Brain microvascular endothelial cell (primary cell): Measurements from ENCODE around the gene C20orf141.
"Not testable (repeated sequence)": the region's sequence is repeated elsewhere in the genome, so short reads cannot be mapped to it uniquely, and the experiment has no call there.

Source experiments
- DNase-seq: peaks from one replicate; pipeline ENCODE4 v3.0.0-alpha.2; 2020
- H3K27ac ChIP-seq: fragments of 250-450 bp; sonication (Bioruptor Pico); 2 replicates; pipeline ENCODE4 v1.5.1; 2020; ENCODE audit warnings: mild to moderate bottlenecking, moderate library complexity
- H3K27me3 ChIP-seq: fragments of 250-450 bp; sonication (Bioruptor Pico); replicated peaks from 2 replicates; pipeline ENCODE4 v1.5.1; 2020; ENCODE audit warnings: mild to moderate bottlenecking
- H3K36me3 ChIP-seq: fragments of 250-450 bp; sonication (Bioruptor Pico); replicated peaks from 2 replicates; pipeline ENCODE4 v1.5.1; 2020; ENCODE audit warnings: mild to moderate bottlenecking
- H3K4me3 ChIP-seq: 2 replicates; pipeline ENCODE4 v1.5.1; 2011; ENCODE audit warnings: low read depth, mild to moderate bottlenecking, control low read depth, low read length, moderate library complexity
- CTCF ChIP-seq: IDR thresholded peaks from 2 replicates; pipeline ENCODE4 v1.5.1; 2011; ENCODE audit warnings: low read depth, mild to moderate bottlenecking, moderate library complexity, low read length, control low read depth, inconsistent platforms; ENCODE audit errors: missing control alignments
- in situ Hi-C: cut with HindIII; loops from 2 replicates; pipeline ENCODE4 v1.10.0; 2017; ENCODE audit warnings: low sequenced_read_pairs, low pct_ligation_motif_present

The C20orf141 gene

GRCh38 chr20:2807019-2807418, 7.8 kb upstream of the C20orf141 start:
- no peak for TF ChIP-seq CTCF
- no peak for DNase-seq
- in situ Hi-C loops = no loop called here
- peaks cover 43% of the 10 kb centered on the region for H3K27me3 ChIP-seq
- no peak overlapping the region for H3K27ac ChIP-seq
- no peaks in the 10 kb centered on the region for H3K36me3 ChIP-seq
- H3K4me3 ChIP-seq = no peak overlapping the region

- H3K27ac ChIP-seq, H3K36me3 ChIP-seq, in situ Hi-C loops, DNase-seq, H3K4me3 ChIP-seq: not testable (repeated sequence)
- peaks cover 37% of the 10 kb centered on the region for H3K27me3 ChIP-seq
Measured at GRCh38 chr20:2807929-2808328, 6.9 kb upstream of the C20orf141 start.

- Histone ChIP-seq H3K36me3 (no peaks in the 10 kb centered on the region), H3K27ac (no peak overlapping the region), H3K4me3 (no peak overlapping the region), H3K27me3 (peaks cover 25% of the 10 kb centered on the region)
- no peak for DNase-seq
- TF ChIP-seq CTCF = no peak
- in situ Hi-C loops = no loop called here
Measured at GRCh38 chr20:2809690-2810089, 5.1 kb upstream of the C20orf141 start.

GRCh38 chr20:2812189-2812588, 2.6 kb upstream of the C20orf141 start:
- Histone ChIP-seq H3K27ac (no peak overlapping the region), H3K4me3 (no peak overlapping the region), H3K36me3 (no peaks in the 10 kb centered on the region), H3K27me3 (peaks cover 2% of the 10 kb centered on the region)
- TF ChIP-seq CTCF = no peak
- in situ Hi-C loops = no loop called here
- no peak for DNase-seq

- TF ChIP-seq CTCF = no peak
- Histone ChIP-seq H3K27ac (no peak overlapping the region), H3K36me3 (no peaks in the 10 kb centered on the region), H3K27me3 (no peaks in the 10 kb centered on the region), H3K4me3 (no peak overlapping the region)
- DNase-seq = no peak
- in situ Hi-C loops = no loop called here
Measured at GRCh38 chr20:2814076-2814475, 711 bp upstream of the C20orf141 start.

- Histone ChIP-seq H3K36me3 (no peaks in the 10 kb centered on the region), H3K27me3 (no peaks in the 10 kb centered on the region), H3K27ac (peak overlapping the region; percentile 47), H3K4me3 (no peak overlapping the region)
- no peak for TF ChIP-seq CTCF
- DNase-seq = no peak
- in situ Hi-C loops = no loop called here
Measured at GRCh38 chr20:2815242-2815900, 584 bp downstream of the C20orf141 start.
